ENCODE data around the gene RNF4. TPM values are rescaled to one million over a fixed set of nuclear protein-coding genes. Genes with fewer than 3 reads are reported as not detected.

The RNF4 gene
- total and polyA plus RNA-seq, 10 of the 15 experiments (the other 5 are each of a cell fraction or from before 2014, with no cell fraction given): 34.9 to 145 (median 76.1) TPM

DNA sequence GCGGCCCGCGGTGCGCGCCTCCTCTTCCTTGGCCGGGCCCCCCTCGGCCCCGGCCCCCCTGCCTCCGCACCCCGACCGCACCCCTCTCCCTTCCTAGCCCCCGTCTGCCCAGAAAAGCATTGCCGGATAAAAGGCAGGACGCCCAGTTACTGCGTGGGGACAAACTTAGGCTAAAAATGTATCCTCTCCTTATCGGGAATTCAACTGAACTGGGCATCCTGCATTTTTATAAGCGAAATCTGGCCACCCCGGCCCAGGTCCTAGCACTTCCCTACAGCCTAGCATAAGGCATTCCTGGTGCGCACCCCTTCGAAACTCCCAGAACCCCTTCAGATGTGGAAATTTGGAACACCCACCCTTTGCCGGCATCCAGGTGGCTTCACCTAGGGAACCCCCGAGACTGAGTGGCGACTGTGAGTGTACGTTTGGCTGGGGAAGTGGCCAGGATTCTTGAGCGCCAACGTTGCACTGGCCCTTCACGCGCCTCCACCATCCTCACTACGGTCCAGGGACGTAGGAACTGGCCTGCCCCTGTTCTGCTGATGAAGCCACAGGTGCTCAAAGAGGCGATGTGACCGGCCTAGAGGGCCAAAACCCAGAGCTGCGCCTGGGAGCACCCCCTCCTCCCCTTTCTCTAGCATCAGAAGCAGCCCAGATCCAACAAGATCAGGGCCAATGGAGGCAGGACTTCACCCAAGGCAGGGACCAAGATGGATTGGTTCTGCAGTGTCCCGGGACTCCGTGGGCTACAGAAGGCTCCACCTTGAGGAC lies 5.7 kb upstream of the RNF4 start:
- Histone ChIP-seq H3K9ac (ENCODE audit: control insufficient read depth, insufficient read depth, low read length) (no peak overlapping the region; the same call in 1 of the 2 replicates), H4K20me1 (ENCODE audit: control insufficient read depth, insufficient read depth) (no peaks in the 10 kb centered on the region), H3K27ac (ENCODE audit: control insufficient read depth, insufficient read depth) (no peak overlapping the region), H3K27me3 (replicated peaks in 1 of 2; ENCODE audit: control insufficient read depth in 2 of 2, insufficient read depth in 2 of 2, low read length in 1 of 2) (no peaks in the 10 kb centered on the region; a peak in 2 of 4 replicates), H3K4me2 (ENCODE audit: control insufficient read depth, insufficient read depth) (no peak overlapping the region), H3K36me3 (ENCODE audit: control insufficient read depth in 2 of 2, insufficient read depth in 2 of 2, low read length in 1 of 2) (no peaks in the 10 kb centered on the region), H3K79me2 (ENCODE audit: control insufficient read depth, insufficient read depth, low read length) (peaks cover 8% of the 10 kb centered on the region), H3K4me3 (peak overlapping the region; percentile 60; the same call in 1 of the 2 replicates), H3K4me1 (ENCODE audit: control insufficient read depth, insufficient read depth, low read length) (peaks cover 4% of the 10 kb centered on the region), H3K9me3 (replicated peaks; ENCODE audit: control insufficient read depth, insufficient read depth, low read length) (no peaks in the 10 kb centered on the region), H2AFZ (ENCODE audit: control insufficient read depth, low read depth, low read length) (no peak overlapping the region)
- no TSS peak for BruUV-seq (replicated peaks)
- intact Hi-C loops (cut with micrococcal nuclease; ENCODE audit: unreplicated experiment): loop anchor here (1.0 kb wide), 1 partner anchor 243 kb away; no protein-coding TSS in a partner anchor
- RAD21 ChIA-PET (ENCODE audit: unreplicated experiment): no interaction called here
- no peak for TF ChIP-seq TBL1XR1 (IDR thresholded peaks at IDR 0.05; ENCODE audit: low read depth, low read length)
- TF ChIP-seq SMARCA5 (IDR thresholded peaks at IDR 0.05): no peak
- TF ChIP-seq TCF7 (IDR thresholded peaks at IDR 0.05; ENCODE audit: borderline replicate concordance): no peak
- TF ChIP-seq SP1 (IDR thresholded peaks at IDR 0.05; ENCODE audit: low read depth, low read length): no peak
- TF ChIP-seq, protein P1, sequence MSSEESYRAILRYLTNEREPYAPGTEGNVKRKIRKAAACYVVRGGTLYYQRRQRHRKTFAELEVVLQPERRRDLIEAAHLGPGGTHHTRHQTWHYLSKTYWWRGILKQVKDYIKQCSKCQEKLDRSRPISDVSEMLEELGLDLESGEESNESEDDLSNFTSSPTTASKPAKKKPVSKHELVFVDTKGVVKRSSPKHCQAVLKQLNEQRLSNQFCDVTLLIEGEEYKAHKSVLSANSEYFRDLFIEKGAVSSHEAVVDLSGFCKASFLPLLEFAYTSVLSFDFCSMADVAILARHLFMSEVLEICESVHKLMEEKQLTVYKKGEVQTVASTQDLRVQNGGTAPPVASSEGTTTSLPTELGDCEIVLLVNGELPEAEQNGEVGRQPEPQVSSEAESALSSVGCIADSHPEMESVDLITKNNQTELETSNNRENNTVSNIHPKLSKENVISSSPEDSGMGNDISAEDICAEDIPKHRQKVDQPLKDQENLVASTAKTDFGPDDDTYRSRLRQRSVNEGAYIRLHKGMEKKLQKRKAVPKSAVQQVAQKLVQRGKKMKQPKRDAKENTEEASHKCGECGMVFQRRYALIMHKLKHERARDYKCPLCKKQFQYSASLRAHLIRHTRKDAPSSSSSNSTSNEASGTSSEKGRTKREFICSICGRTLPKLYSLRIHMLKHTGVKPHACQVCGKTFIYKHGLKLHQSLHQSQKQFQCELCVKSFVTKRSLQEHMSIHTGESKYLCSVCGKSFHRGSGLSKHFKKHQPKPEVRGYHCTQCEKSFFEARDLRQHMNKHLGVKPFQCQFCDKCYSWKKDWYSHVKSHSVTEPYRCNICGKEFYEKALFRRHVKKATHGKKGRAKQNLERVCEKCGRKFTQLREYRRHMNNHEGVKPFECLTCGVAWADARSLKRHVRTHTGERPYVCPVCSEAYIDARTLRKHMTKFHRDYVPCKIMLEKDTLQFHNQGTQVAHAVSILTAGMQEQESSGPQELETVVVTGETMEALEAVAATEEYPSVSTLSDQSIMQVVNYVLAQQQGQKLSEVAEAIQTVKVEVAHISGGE (CRISPR knock-in tag; IDR thresholded peaks at IDR 0.05): no peak
- in situ Hi-C loops (cut with MboI): no loop called here
- FAIRE-seq (no peak), ATAC-seq (no peak), DNase-seq (ENCODE audit: low read depth, low spot score) (no peak)
- SMC1A ChIA-PET (ENCODE audit: uncharacterized antibody, unreplicated experiment): interaction anchor here (1.2 to 10.3 kb wide), 2 partner anchors 14 to 19 kb away, joined by 3 to 113 read pairs; no protein-coding TSS in a partner anchor
- POLR2A ChIA-PET: no interaction called here
- WGBS (ENCODE audit: insufficient coverage, insufficient replicate concordance, low lambda C conversion rate, missing lambda C conversion rate): 50% methylated on average over 29 of the region's 35 CpGs
- CTCF ChIA-PET: interaction anchor here (0.7 to 1.5 kb wide), 4 partner anchors 20 to 243 kb away, joined by 3 to 7 read pairs (median 4); no protein-coding TSS in a partner anchor

Measured in GM12878 (cell line).